Measurements from ENCODE around the gene KLC1. TPM values are rescaled to one million over a fixed set of nuclear protein-coding genes. Genes with fewer than 3 reads are reported as not detected.
"Not testable (repeated sequence)": the region's sequence is repeated elsewhere in the genome, so short reads cannot be mapped to it uniquely, and the experiment has no call there.

KLC1 gene
- total RNA-seq, 5 donors from 2014 or later (not counting 1 experiment from before 2014, with no cell fraction given) = 177 to 241 (median 219) TPM

DNA sequence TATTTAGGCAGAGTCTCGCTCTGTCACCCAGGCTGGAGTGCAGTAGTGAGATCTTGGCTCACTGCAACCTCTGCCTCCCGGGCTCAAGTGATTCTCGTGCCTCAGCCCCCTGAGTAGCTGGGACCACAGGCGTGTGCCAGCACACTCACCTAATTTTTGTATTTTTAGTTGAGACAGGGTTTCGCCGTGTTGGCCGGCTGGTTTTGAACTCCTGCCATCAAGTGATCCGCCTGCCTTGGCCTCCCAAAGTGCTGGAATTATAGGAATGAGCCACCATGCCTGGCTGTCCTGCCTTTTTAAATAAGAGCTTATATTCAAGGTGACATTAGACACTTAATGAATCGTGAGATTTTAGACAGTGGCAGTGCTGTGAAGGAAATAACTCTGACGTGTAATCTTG, 24.3 kb downstream of the KLC1 start:
- POLR2A ChIA-PET = interaction anchor here in 1 of 2 donors (0.6 kb wide), 1 partner anchor 100 kb away, joined by 3 read pairs; no protein-coding TSS in a partner anchor
- not testable (repeated sequence) for H3K27ac ChIP-seq (ENCODE audit: low read length); H3K27me3 Mint-ChIP-seq; H3K4me3 Mint-ChIP-seq; ATAC-seq (replicated peaks in 1 of 4); H3K4me3 ChIP-seq (ENCODE audit: control insufficient read depth in 1 of 2, extremely low read depth in 1 of 2, low read length in 1 of 2); H3K4me1 ChIP-seq (ENCODE audit: control insufficient read depth in 1 of 2, extremely low read depth in 1 of 2, insufficient read depth in 2 of 2, low read length in 2 of 2); H3K27me3 ChIP-seq (replicated peaks in 1 of 2; ENCODE audit: control insufficient read depth in 2 of 2, extremely low read depth in 1 of 2, insufficient read depth in 2 of 2, low read length in 1 of 2); H3K27ac Mint-ChIP-seq; H3K9me3 Mint-ChIP-seq; DNase-seq; H3K9me3 ChIP-seq
- CTCF ChIA-PET = interaction anchor here in 1 of 2 donors (0.5 kb wide), 1 partner anchor 10 kb away, joined by 4 read pairs; no protein-coding TSS in a partner anchor
- WGBS (ENCODE audit: insufficient coverage) = 98% methylated on average over 7 of the region's 10 CpGs
- H3K36me3 ChIP-seq (ENCODE audit: control insufficient read depth in 2 of 2, extremely low read depth in 1 of 2, insufficient read depth in 1 of 2, low read length in 1 of 2) = peaks cover 4 to 56% of the 10 kb centered on the region in 2 donors
- H3K36me3 Mint-ChIP-seq = peaks cover 20% of the 10 kb centered on the region
- peaks cover 24 to 30% (median 30%) of the 10 kb centered on the region in 3 donors for H3K4me1 Mint-ChIP-seq

DNA sequence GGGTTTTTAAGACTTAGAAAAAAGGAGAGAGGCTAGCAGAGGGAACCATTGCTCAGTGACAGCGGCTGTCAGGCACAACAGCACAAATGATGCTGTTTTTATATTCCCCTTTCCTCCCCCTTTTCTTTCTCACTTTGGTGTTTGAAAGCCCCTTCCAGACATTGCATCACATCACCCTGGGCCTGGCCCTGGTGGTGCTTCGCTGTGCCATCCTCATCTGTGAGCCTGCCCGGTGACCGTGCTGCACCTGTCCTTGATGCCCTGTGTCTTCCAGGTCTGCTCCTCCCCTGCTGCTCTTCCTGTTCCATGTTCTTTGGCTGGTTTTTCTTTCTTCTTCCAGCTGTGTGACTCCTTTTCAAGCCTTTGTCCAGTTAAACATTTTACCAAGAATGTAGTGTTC, 24.8 kb downstream of the KLC1 start:
- Histone ChIP-seq H3K36me3 (ENCODE audit: control insufficient read depth in 2 of 2, extremely low read depth in 1 of 2, insufficient read depth in 1 of 2, low read length in 1 of 2) (peaks cover 4 to 54% of the 10 kb centered on the region in 2 donors), H3K27me3 (replicated peaks in 1 of 2; ENCODE audit: control insufficient read depth in 2 of 2, extremely low read depth in 1 of 2, insufficient read depth in 2 of 2, low read length in 1 of 2) (no peaks in the 10 kb centered on the region), H3K27ac (ENCODE audit: low read length) (no peak overlapping the region), H3K9me3 (no peaks in the 10 kb centered on the region), H3K4me1 (ENCODE audit: control insufficient read depth in 1 of 2, extremely low read depth in 1 of 2, insufficient read depth in 2 of 2, low read length in 2 of 2) (peaks cover 0 to 6% of the 10 kb centered on the region in 2 experiments), H3K4me3 (ENCODE audit: control insufficient read depth in 1 of 2, extremely low read depth in 1 of 2, low read length in 1 of 2) (no peak overlapping the region)
- ATAC-seq (replicated peaks in 1 of 4) (no peak), DNase-seq (no peak)
- Mint-ChIP-seq H3K4me3 (no peak overlapping the region), H3K9me3 (no peaks in the 10 kb centered on the region), H3K27ac (peak overlapping the region in 1 of 2 donors; percentile 5), H3K27me3 (no peaks in the 10 kb centered on the region), H3K36me3 (peaks cover 20% of the 10 kb centered on the region), H3K4me1 (peaks cover 19 to 29% (median 27%) of the 10 kb centered on the region in 3 donors)
- WGBS (ENCODE audit: insufficient coverage) = 97% methylated on average over 3 of the region's 4 CpGs
- ChIA-PET CTCF (no interaction called here), POLR2A (no interaction called here)

DNA sequence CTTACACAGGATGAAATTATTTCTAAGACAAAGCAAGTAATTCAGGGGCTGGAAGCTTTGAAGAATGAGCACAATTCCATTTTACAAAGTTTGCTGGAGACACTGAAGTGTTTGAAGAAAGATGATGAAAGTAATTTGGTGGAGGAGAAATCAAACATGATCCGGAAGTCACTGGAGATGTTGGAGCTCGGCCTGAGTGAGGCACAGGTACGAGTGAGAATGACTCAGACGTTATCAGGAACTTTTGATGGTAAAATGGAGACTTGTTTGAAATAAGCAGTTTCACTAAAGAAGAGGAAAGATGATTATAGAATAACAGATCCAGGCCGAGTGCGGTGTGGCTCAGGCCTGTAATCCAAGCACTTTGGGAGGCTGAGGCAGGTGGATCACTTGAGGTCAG, 25.6 kb downstream of the KLC1 start:
- ChIA-PET POLR2A (interaction anchor here in 1 of 2 donors (0.6 kb wide), 1 partner anchor 25 kb away, joined by 3 read pairs; no protein-coding TSS in a partner anchor), CTCF (no interaction called here)
- H3K36me3 ChIP-seq (ENCODE audit: control insufficient read depth in 2 of 2, extremely low read depth in 1 of 2, insufficient read depth in 1 of 2, low read length in 1 of 2) = peaks cover 5 to 62% of the 10 kb centered on the region in 2 donors
- DNase-seq = no peak
- H3K27ac ChIP-seq (ENCODE audit: low read length) = no peak overlapping the region
- Mint-ChIP-seq H3K4me1 (peaks cover 17 to 29% (median 24%) of the 10 kb centered on the region in 3 donors), H3K9me3 (no peaks in the 10 kb centered on the region), H3K27ac (no peak overlapping the region), H3K4me3 (no peak overlapping the region), H3K27me3 (no peaks in the 10 kb centered on the region), H3K36me3 (peaks cover 24% of the 10 kb centered on the region)
- H3K27me3 ChIP-seq (replicated peaks in 1 of 2; ENCODE audit: control insufficient read depth in 2 of 2, extremely low read depth in 1 of 2, insufficient read depth in 2 of 2, low read length in 1 of 2) = no peaks in the 10 kb centered on the region
- no peak overlapping the region for H3K4me3 ChIP-seq (ENCODE audit: control insufficient read depth in 1 of 2, extremely low read depth in 1 of 2, low read length in 1 of 2)
- no peaks in the 10 kb centered on the region for H3K9me3 ChIP-seq
- peaks cover 0 to 4% of the 10 kb centered on the region in 2 experiments for H3K4me1 ChIP-seq (ENCODE audit: control insufficient read depth in 1 of 2, extremely low read depth in 1 of 2, insufficient read depth in 2 of 2, low read length in 2 of 2)
- no peak for ATAC-seq (replicated peaks in 1 of 4)
- WGBS (ENCODE audit: insufficient coverage) = 89% methylated on average over 4 of the region's 6 CpGs

DNA sequence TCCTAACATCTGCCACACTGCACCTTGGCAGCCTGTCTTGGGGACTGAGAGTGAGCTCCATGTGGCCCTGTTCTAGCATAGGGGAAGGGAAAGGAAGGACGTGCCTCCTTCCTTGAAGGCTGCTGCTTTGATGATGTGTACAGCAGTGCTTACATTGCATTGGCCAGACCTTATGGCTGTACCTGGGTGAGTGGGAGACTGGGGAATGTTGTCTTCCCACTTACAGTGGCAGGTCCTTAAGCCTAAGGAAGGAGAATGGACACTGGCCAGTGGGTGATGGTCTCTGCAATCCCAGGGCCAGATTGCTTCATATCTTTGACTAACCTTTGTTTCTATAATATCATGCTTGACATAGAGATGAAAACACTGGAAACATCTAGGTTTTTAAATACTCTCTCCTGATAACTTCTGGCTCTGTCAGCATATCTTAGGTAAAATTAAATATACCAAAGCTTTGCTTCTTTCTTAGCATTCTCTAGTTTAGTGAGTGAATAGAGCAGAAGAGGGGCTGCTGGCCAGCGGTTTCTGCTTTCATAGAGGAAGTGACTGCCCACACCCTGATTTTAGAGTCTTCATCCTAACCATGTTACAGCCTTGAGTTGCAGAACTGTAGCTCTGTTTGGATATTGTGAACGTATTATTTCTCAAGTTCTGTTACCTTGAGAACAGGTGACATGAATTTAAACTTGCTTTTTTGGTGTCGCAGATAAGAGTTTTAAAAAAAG, 27.2 kb downstream of the KLC1 start:
- Histone ChIP-seq H3K4me1 (ENCODE audit: control insufficient read depth in 1 of 2, extremely low read depth in 1 of 2, insufficient read depth in 2 of 2, low read length in 2 of 2) (peaks cover 0 to 4% of the 10 kb centered on the region in 2 experiments), H3K9me3 (no peaks in the 10 kb centered on the region), H3K27me3 (replicated peaks in 1 of 2; ENCODE audit: control insufficient read depth in 2 of 2, extremely low read depth in 1 of 2, insufficient read depth in 2 of 2, low read length in 1 of 2) (no peaks in the 10 kb centered on the region), H3K4me3 (ENCODE audit: control insufficient read depth in 1 of 2, extremely low read depth in 1 of 2, low read length in 1 of 2) (no peak overlapping the region), H3K36me3 (ENCODE audit: control insufficient read depth in 2 of 2, extremely low read depth in 1 of 2, insufficient read depth in 1 of 2, low read length in 1 of 2) (peaks cover 11 to 73% of the 10 kb centered on the region in 2 donors), H3K27ac (ENCODE audit: low read length) (no peak overlapping the region)
- peak overlapping the region in 1 of 2 donors; percentile 58 for H3K27ac Mint-ChIP-seq
- DNase-seq = no peak
- no peak for ATAC-seq (replicated peaks in 1 of 4)
- H3K9me3 Mint-ChIP-seq = no peaks in the 10 kb centered on the region
- WGBS (ENCODE audit: insufficient coverage) = 73% methylated on average over 3 of the region's 4 CpGs
- H3K27me3 Mint-ChIP-seq = no peaks in the 10 kb centered on the region
- no peak overlapping the region for H3K4me3 Mint-ChIP-seq
- CTCF ChIA-PET = no interaction called here
- POLR2A ChIA-PET = interaction anchor here in 1 of 2 donors (0.5 kb wide), 1 partner anchor 205 kb away, joined by 3 read pairs; no protein-coding TSS in a partner anchor
- H3K36me3 Mint-ChIP-seq = peaks cover 30% of the 10 kb centered on the region
- peaks cover 12 to 23% (median 18%) of the 10 kb centered on the region in 3 donors for H3K4me1 Mint-ChIP-seq

DNA sequence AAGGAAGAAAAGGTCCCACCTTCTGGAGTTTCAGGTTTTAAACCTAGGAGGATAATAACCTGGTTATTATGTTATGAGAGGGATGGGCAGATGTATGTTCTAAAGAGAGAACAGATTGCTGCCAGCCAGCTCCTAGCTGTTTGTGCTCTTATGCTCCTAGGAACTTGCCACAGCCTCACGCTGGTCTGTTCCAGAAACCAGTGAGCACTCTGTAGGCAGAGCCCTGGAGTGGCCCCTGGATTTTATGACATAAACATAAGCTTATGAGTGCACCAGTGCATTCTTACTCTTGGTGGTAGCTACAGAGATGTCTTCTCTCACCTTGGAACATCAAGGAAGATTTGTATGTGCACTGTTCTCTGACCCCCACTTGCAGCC, 27.7 kb downstream of the KLC1 start:
- ChIA-PET CTCF (interaction anchor here in 1 of 2 donors (0.5 kb wide), 1 partner anchor 85 kb away, joined by 3 read pairs; no protein-coding TSS in a partner anchor), POLR2A (interaction anchor here in 1 of 2 donors (0.5 kb wide), 1 partner anchor 204 kb away, joined by 3 read pairs; no protein-coding TSS in a partner anchor)
- H3K36me3 ChIP-seq (ENCODE audit: control insufficient read depth in 2 of 2, extremely low read depth in 1 of 2, insufficient read depth in 1 of 2, low read length in 1 of 2) = peaks cover 11 to 76% of the 10 kb centered on the region in 2 donors
- no peak overlapping the region for H3K27ac Mint-ChIP-seq
- H3K4me3 ChIP-seq (ENCODE audit: control insufficient read depth in 1 of 2, extremely low read depth in 1 of 2, low read length in 1 of 2) = no peak overlapping the region
- DNase-seq (no peak), ATAC-seq (replicated peaks in 1 of 4) (no peak)
- no peaks in the 10 kb centered on the region for H3K9me3 ChIP-seq
- WGBS (ENCODE audit: insufficient coverage) = 92% methylated on average over 1 of the region's 1 CpG
- H3K27ac ChIP-seq (ENCODE audit: low read length) = no peak overlapping the region
- H3K4me3 Mint-ChIP-seq = no peak overlapping the region
- H3K36me3 Mint-ChIP-seq = peaks cover 32% of the 10 kb centered on the region
- peaks cover 12 to 21% (median 14%) of the 10 kb centered on the region in 3 donors for H3K4me1 Mint-ChIP-seq
- peaks cover 0 to under 1% of the 10 kb centered on the region in 2 experiments for H3K4me1 ChIP-seq (ENCODE audit: control insufficient read depth in 1 of 2, extremely low read depth in 1 of 2, insufficient read depth in 2 of 2, low read length in 2 of 2)
- H3K27me3 ChIP-seq (replicated peaks in 1 of 2; ENCODE audit: control insufficient read depth in 2 of 2, extremely low read depth in 1 of 2, insufficient read depth in 2 of 2, low read length in 1 of 2) = no peaks in the 10 kb centered on the region
- no peaks in the 10 kb centered on the region for H3K27me3 Mint-ChIP-seq
- H3K9me3 Mint-ChIP-seq = no peaks in the 10 kb centered on the region

DNA sequence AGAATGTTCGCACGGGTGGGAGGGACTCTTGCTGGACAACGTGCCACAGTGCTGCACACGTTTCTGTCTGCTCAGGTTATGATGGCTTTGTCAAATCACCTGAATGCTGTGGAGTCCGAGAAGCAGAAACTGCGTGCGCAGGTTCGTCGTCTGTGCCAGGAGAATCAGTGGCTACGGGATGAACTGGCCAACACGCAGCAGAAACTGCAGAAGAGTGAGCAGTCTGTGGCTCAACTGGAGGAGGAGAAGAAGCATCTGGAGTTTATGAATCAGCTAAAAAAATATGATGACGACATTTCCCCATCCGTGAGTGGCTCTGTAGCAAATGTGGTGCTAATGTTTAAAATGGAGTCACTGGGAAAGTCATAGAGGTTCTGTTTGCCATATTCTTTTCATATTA, 28.5 kb downstream of the KLC1 start:
- DNase-seq = no peak
- ATAC-seq (replicated peaks in 1 of 4) = no peak
- H3K4me1 ChIP-seq (ENCODE audit: control insufficient read depth in 1 of 2, extremely low read depth in 1 of 2, insufficient read depth in 2 of 2, low read length in 2 of 2) = no peaks in the 10 kb centered on the region
- H3K27ac ChIP-seq (ENCODE audit: low read length) = no peak overlapping the region
- Mint-ChIP-seq H3K4me3 (no peak overlapping the region), H3K36me3 (peaks cover 37% of the 10 kb centered on the region), H3K27ac (no peak overlapping the region), H3K27me3 (no peaks in the 10 kb centered on the region), H3K4me1 (peaks cover 8 to 17% (median 12%) of the 10 kb centered on the region in 3 donors), H3K9me3 (no peaks in the 10 kb centered on the region)
- CTCF ChIA-PET = interaction anchor here in 1 of 2 donors (0.5 kb wide), 1 partner anchor 86 kb away, joined by 3 read pairs; no protein-coding TSS in a partner anchor
- H3K9me3 ChIP-seq = no peaks in the 10 kb centered on the region
- 95% methylated on average over 11 of the region's 13 CpGs for WGBS (ENCODE audit: insufficient coverage)
- H3K4me3 ChIP-seq (ENCODE audit: control insufficient read depth in 1 of 2, extremely low read depth in 1 of 2, low read length in 1 of 2) = no peak overlapping the region
- H3K36me3 ChIP-seq (ENCODE audit: control insufficient read depth in 2 of 2, extremely low read depth in 1 of 2, insufficient read depth in 1 of 2, low read length in 1 of 2) = peaks cover 11 to 83% of the 10 kb centered on the region in 2 donors
- no peaks in the 10 kb centered on the region for H3K27me3 ChIP-seq (replicated peaks in 1 of 2; ENCODE audit: control insufficient read depth in 2 of 2, extremely low read depth in 1 of 2, insufficient read depth in 2 of 2, low read length in 1 of 2)
- POLR2A ChIA-PET = interaction anchor here in 1 of 2 donors (0.7 kb wide), 1 partner anchor 97 kb away, joined by 3 read pairs; no protein-coding TSS in a partner anchor

Measured in T-cell (primary cell).